B cell (primary cell): ENCODE measurements around the gene SEMA4A. TPM values are rescaled to one million over a fixed set of nuclear protein-coding genes. Genes with fewer than 3 reads are reported as not detected.

Source experiments
- ATAC-seq: fragments of 200-7000 bp; cut with Tn5 transposase; one replicate; pipeline ENCODE4 v1.10.0; 2021; ENCODE audit warnings: low read depth, mild to moderate bottlenecking, moderate number of reproducible peaks, moderate library complexity
- CTCF ChIA-PET: fragments of 350-600 bp; sonication (Branson Sonifier 250); formaldehyde crosslinking; loops from one replicate; lab custom pipeline; 2021; ENCODE audit warnings: antibody characterized with exemption, inconsistent platforms; lab: Charles Lee
- POLR2A ChIA-PET: fragments of 350-600 bp; sonication (Branson Sonifier 250); formaldehyde crosslinking; loops from one replicate; lab custom pipeline; 2021; ENCODE audit warnings: antibody characterized with exemption; lab: Charles Lee
- DNase-seq: peaks from one replicate; pipeline ENCODE4 v3.0.0; 2013
- H2AFZ ChIP-seq: 2 replicates; pipeline ENCODE4 v1.6.1; 2012; ENCODE audit warnings: mild to moderate bottlenecking, low read depth, low read length; ENCODE audit not compliant: insufficient read depth, poor library complexity, severe bottlenecking
- H3K27ac ChIP-seq, 2 donors: 1 replicate in 1 of 2; 2 replicates in 1 of 2; pipeline ENCODE4 v1.5.1; 2012 to 2013; ENCODE audit warnings: low read length in 2 of 2, mild to moderate bottlenecking in 2 of 2, moderate library complexity in 1 of 2
- H3K27me3 ChIP-seq, 4 experiments: fragments of 200-600 bp in 1 of 4; sonication (generic) in 1 of 4; replicated peaks in 1 of 4; 1 replicate in 2 of 4; 2 replicates in 2 of 4; pipeline versions ENCODE4 v1.6.1 to v1.7.0; 2013 to 2016; ENCODE audit warnings: low read length in 3 of 4, mild to moderate bottlenecking in 2 of 4, mixed read lengths in 1 of 4, moderate library complexity in 1 of 4; ENCODE audit not compliant: insufficient read depth in 4 of 4, control insufficient read depth in 3 of 4; ENCODE audit errors: control extremely low read depth in 1 of 4
- H3K36me3 ChIP-seq, 2 experiments: replicated peaks in 1 of 2; 1 replicate in 1 of 2; 2 replicates in 1 of 2; pipeline versions ENCODE4 v1.6.1 to v1.7.1; 2013; ENCODE audit warnings: low read length in 1 of 2; ENCODE audit not compliant: insufficient read depth in 2 of 2, control insufficient read depth in 1 of 2; ENCODE audit errors: control extremely low read depth in 1 of 2, extremely low read depth in 1 of 2
- H3K4me1 ChIP-seq, 2 donors: fragments of 200-600 bp in 1 of 2; sonication (generic) in 1 of 2; 1 replicate in 1 of 2; 2 replicates in 1 of 2; pipeline versions ENCODE4 v1.5.1 to v1.6.1; 2013 to 2017; ENCODE audit warnings: low read length in 2 of 2; ENCODE audit not compliant: control insufficient read depth in 2 of 2, insufficient read depth in 2 of 2
- H3K4me2 ChIP-seq: replicated peaks from 2 replicates; pipeline ENCODE3; 2012; ENCODE audit warnings: mild to moderate bottlenecking, low read depth, low read length; ENCODE audit not compliant: poor library complexity, severe bottlenecking
- H3K4me3 ChIP-seq, 5 experiments: fragments of 200-600 bp in 1 of 5; sonication (generic) in 1 of 5; 1 replicate in 3 of 5; 2 replicates in 2 of 5; pipeline versions ENCODE4 v1.5.1 to v1.7.0; 2011 to 2016; ENCODE audit warnings: low read length in 4 of 5, mild to moderate bottlenecking in 4 of 5, low read depth in 2 of 5, control low read depth in 1 of 5, moderate library complexity in 1 of 5; ENCODE audit not compliant: insufficient read depth in 1 of 5; ENCODE audit errors: control extremely low read depth in 1 of 5, extremely low read depth in 1 of 5
- H3K79me2 ChIP-seq: fragments of 200-600 bp; sonication (generic); one replicate; pipeline ENCODE4 v1.6.0; 2016; ENCODE audit warnings: low read length; ENCODE audit not compliant: control insufficient read depth, insufficient read depth
- H3K9ac ChIP-seq: fragments of 200-600 bp; sonication (generic); 2 replicates; pipeline ENCODE4 v1.6.1; 2017; ENCODE audit warnings: mild to moderate bottlenecking, low read length, moderate library complexity
- H3K9me3 ChIP-seq, 3 donors: one replicate each; pipeline versions ENCODE4 v1.6.1 to v1.7.1; 2013; ENCODE audit warnings: low read length in 2 of 3; ENCODE audit not compliant: control insufficient read depth in 2 of 3, insufficient read depth in 1 of 3; ENCODE audit errors: control extremely low read depth in 1 of 3
- H4K20me1 ChIP-seq: 2 replicates; pipeline ENCODE4 v1.6.0; 2012; ENCODE audit warnings: mild to moderate bottlenecking, low read length; ENCODE audit not compliant: insufficient read depth, control insufficient read depth, poor library complexity, severe bottlenecking
- H3K27ac Mint-ChIP-seq: one replicate; pipeline ENCODE4 v1.8.0; 2021; ENCODE audit warnings: mixed read lengths
- H3K27me3 Mint-ChIP-seq: one replicate; pipeline ENCODE4 v1.8.0; 2021; ENCODE audit warnings: mixed read lengths
- H3K4me1 Mint-ChIP-seq: one replicate; pipeline ENCODE4 v1.8.0; 2021; ENCODE audit warnings: mixed read lengths
- H3K4me3 Mint-ChIP-seq: one replicate; pipeline ENCODE4 v1.8.0; 2021; ENCODE audit warnings: mixed read lengths
- H3K9me3 Mint-ChIP-seq: one replicate; pipeline ENCODE4 v1.8.0; 2022; ENCODE audit warnings: mixed read lengths; ENCODE audit not compliant: insufficient read depth
- EZH2 ChIP-seq: IDR thresholded peaks from 2 replicates; pipeline ENCODE4 v1.6.1; 2012; ENCODE audit warnings: borderline replicate concordance, low read depth, mild to moderate bottlenecking, moderate library complexity, low read length; ENCODE audit not compliant: insufficient read depth, poor library complexity, severe bottlenecking
- WGBS: methylation state at CpG from one replicate; pipeline ENCODE4 v1.1.5; 2013; ENCODE audit warnings: missing lambda C conversion rate; ENCODE audit not compliant: insufficient coverage; 5-methylcytosine and 5-hydroxymethylcytosine counted together
- intact Hi-C: fragments of 100-400 bp; cut with micrococcal nuclease; formaldehyde crosslinking; loops from one replicate; pipeline ENCODE4 v1.10.0; 2022
- polyA plus RNA-seq: library from polyadenylated mRNA; depleted of rRNA; stranded (reverse); fragments of >200 nt; gene quantifications from 2 replicates; pipeline ENCODE4 v1.2.3, GENCODE V29; 2012
- total RNA-seq, 2 donors: library from RNA; stranded (reverse); fragments of 120-200 nt in 1 of 2; gene quantifications; 1 replicate in 1 of 2; 2 replicates in 1 of 2; pipeline versions ENCODE4 v1.2.3 to v1.2.4, GENCODE V29; 2013 to 2022
- TF ChIP-seq, protein P1 (sequence below): fragments of 200-600 bp; IDR thresholded peaks from one replicate; pipeline ENCODE4 v1.8.0; 2022; ENCODE audit warnings: antibody characterized with exemption, mild to moderate bottlenecking

The SEMA4A gene
- total and polyA plus RNA-seq, 2 donors (not counting 1 experiment from before 2014, with no cell fraction given): 9.2 to 15.5 TPM

DNA sequence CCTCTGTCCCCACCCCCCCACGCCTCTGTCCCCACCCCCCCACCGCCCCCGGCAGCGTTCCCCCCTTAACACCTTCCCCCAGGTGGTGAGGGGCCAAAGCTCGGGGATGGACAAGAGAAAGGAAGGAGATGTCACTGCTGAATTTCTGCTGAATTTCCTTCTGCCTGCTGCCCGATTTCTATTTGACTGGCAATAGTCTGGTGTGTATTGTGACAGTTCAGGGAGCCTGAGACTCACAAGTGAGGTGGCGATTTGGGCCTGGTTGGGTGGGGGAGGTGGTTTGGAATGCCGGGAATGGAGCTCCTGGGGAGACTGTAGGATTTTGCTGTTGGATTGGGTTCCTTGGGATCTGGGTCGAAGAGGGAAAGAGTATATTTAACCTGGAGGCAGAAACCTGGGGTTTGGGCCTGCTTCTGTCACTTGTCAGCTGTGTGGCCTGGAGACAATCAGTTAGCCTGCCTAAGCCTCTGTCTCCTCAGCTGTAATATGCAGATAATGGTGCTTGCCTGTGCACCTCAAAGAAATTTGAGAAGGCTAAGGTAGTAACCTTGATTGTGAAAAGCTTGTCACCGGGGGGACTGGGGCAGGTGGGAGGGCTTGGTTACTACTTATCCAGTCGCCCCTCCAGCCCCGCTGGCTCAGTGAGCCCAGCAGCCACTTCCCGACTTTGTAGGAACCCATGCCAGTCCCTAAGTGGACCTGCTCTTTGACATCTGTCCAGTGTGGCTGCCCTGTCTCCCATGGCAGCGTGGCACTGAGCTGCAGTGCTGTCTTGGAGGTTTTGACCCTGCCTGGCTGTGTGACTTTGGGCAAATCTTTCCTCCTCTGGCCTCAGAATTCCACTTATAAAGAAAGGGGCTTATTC is 46.5 kb upstream of the SEMA4A start:
- Mint-ChIP-seq H3K27me3 (no peaks in the 10 kb centered on the region), H3K27ac (peak overlapping the region; percentile 92), H3K9me3 (no peaks in the 10 kb centered on the region), H3K4me3 (peak overlapping the region; percentile 75), H3K4me1 (peaks cover 58% of the 10 kb centered on the region)
- H2AFZ ChIP-seq: peak overlapping the region; percentile 51
- no peaks in the 10 kb centered on the region for H4K20me1 ChIP-seq
- ATAC-seq: no peak
- intact Hi-C loops: loop anchor here (1.0 to 2.0 kb wide), 4 partner anchors 7 to 86 kb away; partner anchors contain the start of gene LMNA
- TF ChIP-seq, protein P1, sequence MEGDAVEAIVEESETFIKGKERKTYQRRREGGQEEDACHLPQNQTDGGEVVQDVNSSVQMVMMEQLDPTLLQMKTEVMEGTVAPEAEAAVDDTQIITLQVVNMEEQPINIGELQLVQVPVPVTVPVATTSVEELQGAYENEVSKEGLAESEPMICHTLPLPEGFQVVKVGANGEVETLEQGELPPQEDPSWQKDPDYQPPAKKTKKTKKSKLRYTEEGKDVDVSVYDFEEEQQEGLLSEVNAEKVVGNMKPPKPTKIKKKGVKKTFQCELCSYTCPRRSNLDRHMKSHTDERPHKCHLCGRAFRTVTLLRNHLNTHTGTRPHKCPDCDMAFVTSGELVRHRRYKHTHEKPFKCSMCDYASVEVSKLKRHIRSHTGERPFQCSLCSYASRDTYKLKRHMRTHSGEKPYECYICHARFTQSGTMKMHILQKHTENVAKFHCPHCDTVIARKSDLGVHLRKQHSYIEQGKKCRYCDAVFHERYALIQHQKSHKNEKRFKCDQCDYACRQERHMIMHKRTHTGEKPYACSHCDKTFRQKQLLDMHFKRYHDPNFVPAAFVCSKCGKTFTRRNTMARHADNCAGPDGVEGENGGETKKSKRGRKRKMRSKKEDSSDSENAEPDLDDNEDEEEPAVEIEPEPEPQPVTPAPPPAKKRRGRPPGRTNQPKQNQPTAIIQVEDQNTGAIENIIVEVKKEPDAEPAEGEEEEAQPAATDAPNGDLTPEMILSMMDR: no peak
- no peak for TF ChIP-seq EZH2
- peaks cover 0 to 4% (median 2%) of the 10 kb centered on the region in 4 experiments for H3K27me3 ChIP-seq
- no peak for DNase-seq
- H3K36me3 ChIP-seq: no peaks in the 10 kb centered on the region
- peak overlapping the region; percentile 96 to 99 for H3K27ac ChIP-seq
- peak overlapping the region; percentile 74 for H3K9ac ChIP-seq
- H3K9me3 ChIP-seq: no peaks in the 10 kb centered on the region
- ChIA-PET CTCF (interaction anchor here (0.9 to 23.7 kb wide), 4 partner anchors 10 to 118 kb away, joined by 3 to 970 read pairs (median 42); partner anchors contain the start of gene LMNA), POLR2A (interaction anchor here (0.7 to 1.3 kb wide), 5 partner anchors 9 to 434 kb away, joined by 3 to 6 read pairs (median 3); no protein-coding TSS in a partner anchor)
- no peaks in the 10 kb centered on the region for H3K79me2 ChIP-seq
- H3K4me3 ChIP-seq: peak overlapping the region in 4 of 5 experiments; percentile 38 to 65 (median 48)
- peaks cover 35 to 43% of the 10 kb centered on the region in 2 donors for H3K4me1 ChIP-seq
- peak overlapping the region; percentile 92 for H3K4me2 ChIP-seq
- WGBS: 79% methylated on average over 9 of the region's 14 CpGs
